Spleen (tissue), 7 donors: ENCODE data around the gene MAPT.

Source experiments
- POLR2A ChIP-seq, 3 donors: fragments of 450-650 bp; IDR thresholded peaks; one replicate each; pipeline ENCODE4 v1.5.1; 2017; ENCODE audit warnings: antibody characterized with exemption in 3 of 3, mild to moderate bottlenecking in 1 of 3
- POLR2AphosphoS5 ChIP-seq, 3 donors: sonication (generic); formaldehyde crosslinking; IDR thresholded peaks; one replicate each; pipeline ENCODE4 v1.5.1; 2017; ENCODE audit warnings: antibody characterized with exemption in 3 of 3
- TF ChIP-seq, protein P1 (sequence below), 11 experiments: fragments of 200-600 bp in 7 of 11; fragments of 450-650 bp in 4 of 11; sonication (generic) in 4 of 11; IDR thresholded peaks in 8 of 11; conservative IDR thresholded peaks in 3 of 11; 1 replicate in 7 of 11; 2 replicates in 4 of 11; pipeline versions ENCODE4 v1.4.0 to v1.8.0; 2016 to 2021; ENCODE audit warnings: antibody characterized with exemption in 11 of 11, inconsistent platforms in 4 of 11, mild to moderate bottlenecking in 1 of 11
- donor health status: DM: no; HTN: no; CAD: no; lungs with moderate emphysema.
- donor health status: DM: no; HTN: no; CAD: no.
- donor health status: DM: no; HTN: no; CAD: no.

DNA sequence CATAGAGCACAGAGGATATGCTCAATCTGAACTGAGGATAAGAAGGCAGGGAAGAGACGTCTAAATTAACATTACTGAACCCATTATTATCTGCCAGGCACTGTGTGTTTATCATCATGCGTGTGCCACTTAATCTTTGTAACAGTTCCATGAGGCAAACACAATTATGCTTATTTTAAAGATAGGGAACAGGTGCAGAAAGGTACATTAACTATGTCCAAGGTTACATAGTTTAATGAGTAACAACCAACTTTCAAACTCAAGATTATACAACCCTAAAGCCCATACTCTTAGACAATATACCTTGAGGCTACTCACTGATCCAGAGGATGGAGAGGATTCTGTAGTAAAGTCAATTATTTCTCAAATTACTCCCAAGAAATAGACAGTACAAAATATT lies 147.9 kb downstream of the MAPT start:
- TF ChIP-seq, protein P1, sequence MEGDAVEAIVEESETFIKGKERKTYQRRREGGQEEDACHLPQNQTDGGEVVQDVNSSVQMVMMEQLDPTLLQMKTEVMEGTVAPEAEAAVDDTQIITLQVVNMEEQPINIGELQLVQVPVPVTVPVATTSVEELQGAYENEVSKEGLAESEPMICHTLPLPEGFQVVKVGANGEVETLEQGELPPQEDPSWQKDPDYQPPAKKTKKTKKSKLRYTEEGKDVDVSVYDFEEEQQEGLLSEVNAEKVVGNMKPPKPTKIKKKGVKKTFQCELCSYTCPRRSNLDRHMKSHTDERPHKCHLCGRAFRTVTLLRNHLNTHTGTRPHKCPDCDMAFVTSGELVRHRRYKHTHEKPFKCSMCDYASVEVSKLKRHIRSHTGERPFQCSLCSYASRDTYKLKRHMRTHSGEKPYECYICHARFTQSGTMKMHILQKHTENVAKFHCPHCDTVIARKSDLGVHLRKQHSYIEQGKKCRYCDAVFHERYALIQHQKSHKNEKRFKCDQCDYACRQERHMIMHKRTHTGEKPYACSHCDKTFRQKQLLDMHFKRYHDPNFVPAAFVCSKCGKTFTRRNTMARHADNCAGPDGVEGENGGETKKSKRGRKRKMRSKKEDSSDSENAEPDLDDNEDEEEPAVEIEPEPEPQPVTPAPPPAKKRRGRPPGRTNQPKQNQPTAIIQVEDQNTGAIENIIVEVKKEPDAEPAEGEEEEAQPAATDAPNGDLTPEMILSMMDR (IDR thresholded peaks at IDR 0.05 in 8 of 11, conservative IDR thresholded peaks at IDR 0.05 in 3 of 11), result no peak
- no peak for TF ChIP-seq POLR2A (IDR thresholded peaks at IDR 0.05)
- TF ChIP-seq POLR2AphosphoS5 (IDR thresholded peaks at IDR 0.05), result no peak
